Body of pancreas (tissue), 4 donors: ENCODE measurements around the gene MAP2.

Source experiments
- CTCF ChIP-seq, 7 experiments: fragments of 450-650 bp in 4 of 7; fragments of 200-600 bp in 3 of 7; sonication (generic) in 3 of 7; IDR thresholded peaks; one replicate each; pipeline ENCODE4 v1.5.1; 2016 to 2019; ENCODE audit warnings: antibody characterized with exemption in 7 of 7
- POLR2A ChIP-seq, 3 donors: fragments of 450-650 bp; IDR thresholded peaks; one replicate each; pipeline ENCODE4 v1.6.1; 2016; ENCODE audit warnings: antibody characterized with exemption in 3 of 3, mild to moderate bottlenecking in 2 of 3

GRCh38 chr2:209713219-209713618, 289.4 kb downstream of the MAP2 start:
- TF ChIP-seq CTCF (IDR thresholded peaks at IDR 0.05) (no peak), POLR2A (IDR thresholded peaks at IDR 0.05) (no peak)
